GM12872 (cell line): ENCODE measurements around the gene TEDC1.

Experiments used
- TF ChIP-seq, protein P1 (sequence below): IDR thresholded peaks from 3 replicates; pipeline ENCODE4 v1.5.1; 2011; ENCODE audit warnings: low read depth, mild to moderate bottlenecking, low read length, moderate library complexity; ENCODE audit not compliant: insufficient read depth

The TEDC1 gene

DNA sequence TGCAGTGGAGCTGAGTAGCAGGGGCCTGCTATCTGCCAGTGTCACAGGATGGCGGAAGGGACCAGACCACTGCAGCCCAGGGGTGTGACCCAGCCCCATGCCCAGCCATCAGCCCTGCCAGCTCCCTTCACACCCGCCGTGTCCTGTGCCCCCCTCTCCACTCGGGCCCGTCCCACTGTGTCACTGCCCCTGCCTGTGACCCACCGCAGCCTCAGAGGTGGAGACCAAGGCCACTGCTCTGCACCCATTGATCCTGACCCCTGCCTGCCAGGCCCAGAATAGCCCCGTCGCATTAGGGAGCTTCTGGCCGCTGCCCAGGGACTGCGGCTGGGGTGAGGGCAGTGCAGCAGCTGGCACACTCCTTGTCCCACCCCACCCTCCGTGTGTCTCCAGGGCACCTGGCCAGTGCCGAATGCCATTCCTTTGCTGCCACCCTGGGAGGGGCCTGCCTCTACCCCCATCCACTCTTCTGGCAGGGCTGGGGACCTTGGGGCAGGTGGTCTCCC lies 18.5 kb upstream of the TEDC1 start:
- TF ChIP-seq, protein P1, sequence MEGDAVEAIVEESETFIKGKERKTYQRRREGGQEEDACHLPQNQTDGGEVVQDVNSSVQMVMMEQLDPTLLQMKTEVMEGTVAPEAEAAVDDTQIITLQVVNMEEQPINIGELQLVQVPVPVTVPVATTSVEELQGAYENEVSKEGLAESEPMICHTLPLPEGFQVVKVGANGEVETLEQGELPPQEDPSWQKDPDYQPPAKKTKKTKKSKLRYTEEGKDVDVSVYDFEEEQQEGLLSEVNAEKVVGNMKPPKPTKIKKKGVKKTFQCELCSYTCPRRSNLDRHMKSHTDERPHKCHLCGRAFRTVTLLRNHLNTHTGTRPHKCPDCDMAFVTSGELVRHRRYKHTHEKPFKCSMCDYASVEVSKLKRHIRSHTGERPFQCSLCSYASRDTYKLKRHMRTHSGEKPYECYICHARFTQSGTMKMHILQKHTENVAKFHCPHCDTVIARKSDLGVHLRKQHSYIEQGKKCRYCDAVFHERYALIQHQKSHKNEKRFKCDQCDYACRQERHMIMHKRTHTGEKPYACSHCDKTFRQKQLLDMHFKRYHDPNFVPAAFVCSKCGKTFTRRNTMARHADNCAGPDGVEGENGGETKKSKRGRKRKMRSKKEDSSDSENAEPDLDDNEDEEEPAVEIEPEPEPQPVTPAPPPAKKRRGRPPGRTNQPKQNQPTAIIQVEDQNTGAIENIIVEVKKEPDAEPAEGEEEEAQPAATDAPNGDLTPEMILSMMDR: no peak

DNA sequence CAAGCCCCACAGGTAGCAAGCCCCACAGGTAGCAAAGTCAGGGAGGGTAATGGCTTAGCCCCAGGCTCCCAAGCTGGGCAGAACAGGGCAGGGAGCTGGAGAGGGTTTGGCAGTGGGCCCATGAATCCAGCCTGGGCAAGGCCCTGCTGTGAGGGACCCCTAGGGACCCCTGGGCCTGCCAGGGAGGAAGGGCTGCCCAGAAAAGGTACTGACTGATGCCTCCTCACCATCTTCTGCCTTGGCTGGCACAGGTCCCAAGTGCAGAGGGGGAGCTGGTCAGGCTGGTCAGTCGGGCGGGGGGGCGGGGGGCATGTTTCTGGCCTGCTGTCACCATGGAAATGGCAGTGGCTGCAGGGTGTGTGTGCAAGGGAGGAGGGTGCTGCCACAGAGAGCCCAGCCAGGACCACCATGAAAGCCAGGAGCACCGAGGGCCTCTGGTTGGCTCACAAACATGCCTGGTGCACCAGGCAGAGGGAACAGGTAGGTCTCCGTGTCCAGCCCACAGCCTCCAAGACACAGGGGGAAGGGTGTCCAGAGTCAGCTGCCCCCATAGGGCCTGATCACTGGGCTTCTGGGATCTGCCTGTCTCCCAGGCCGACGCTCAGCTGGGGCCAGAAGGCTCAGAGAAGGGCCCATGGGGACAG lies 17.9 kb upstream of the TEDC1 start:
- TF ChIP-seq, protein P1: no peak

DNA sequence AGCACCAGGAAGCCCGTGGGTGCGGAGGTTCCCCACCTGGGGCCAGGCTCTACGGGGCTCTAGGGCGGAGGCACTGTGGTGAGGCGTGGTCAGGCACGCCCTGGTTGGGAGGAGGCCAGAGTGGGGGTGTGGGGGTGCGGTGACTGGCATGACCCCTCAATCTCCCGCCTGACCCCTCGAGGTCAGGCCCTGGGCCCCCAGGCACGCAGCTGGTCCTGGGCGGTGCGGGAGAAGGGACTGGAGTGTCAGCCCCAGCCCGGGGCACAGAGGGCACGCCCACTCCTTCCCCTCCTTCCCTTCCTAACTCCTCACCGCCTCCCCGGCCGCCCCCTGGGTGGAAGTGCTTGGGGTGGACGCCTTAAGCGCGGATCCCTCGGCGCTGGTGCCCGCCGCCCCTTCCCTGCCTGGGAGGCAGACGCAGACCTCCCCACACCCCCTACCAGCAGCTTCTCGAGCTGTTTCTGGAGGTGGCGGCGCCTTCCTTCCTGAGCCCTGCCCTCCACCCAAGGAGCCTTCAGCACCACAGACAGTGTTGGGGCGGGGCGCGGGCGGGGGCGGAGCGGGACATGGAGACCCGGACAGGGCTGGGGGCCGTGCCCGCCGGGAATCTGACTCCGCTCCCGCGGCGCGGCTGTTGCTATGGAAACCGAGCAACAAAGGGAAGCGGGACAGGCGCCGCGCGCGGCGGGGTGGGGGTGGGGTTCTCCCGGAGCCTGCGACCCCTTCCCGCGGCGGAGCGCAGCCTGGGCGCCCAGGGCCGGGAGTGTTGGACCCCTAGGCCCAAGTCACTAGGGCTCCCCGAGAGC lies 17.2 kb upstream of the TEDC1 start:
- TF ChIP-seq, protein P1: no peak

DNA sequence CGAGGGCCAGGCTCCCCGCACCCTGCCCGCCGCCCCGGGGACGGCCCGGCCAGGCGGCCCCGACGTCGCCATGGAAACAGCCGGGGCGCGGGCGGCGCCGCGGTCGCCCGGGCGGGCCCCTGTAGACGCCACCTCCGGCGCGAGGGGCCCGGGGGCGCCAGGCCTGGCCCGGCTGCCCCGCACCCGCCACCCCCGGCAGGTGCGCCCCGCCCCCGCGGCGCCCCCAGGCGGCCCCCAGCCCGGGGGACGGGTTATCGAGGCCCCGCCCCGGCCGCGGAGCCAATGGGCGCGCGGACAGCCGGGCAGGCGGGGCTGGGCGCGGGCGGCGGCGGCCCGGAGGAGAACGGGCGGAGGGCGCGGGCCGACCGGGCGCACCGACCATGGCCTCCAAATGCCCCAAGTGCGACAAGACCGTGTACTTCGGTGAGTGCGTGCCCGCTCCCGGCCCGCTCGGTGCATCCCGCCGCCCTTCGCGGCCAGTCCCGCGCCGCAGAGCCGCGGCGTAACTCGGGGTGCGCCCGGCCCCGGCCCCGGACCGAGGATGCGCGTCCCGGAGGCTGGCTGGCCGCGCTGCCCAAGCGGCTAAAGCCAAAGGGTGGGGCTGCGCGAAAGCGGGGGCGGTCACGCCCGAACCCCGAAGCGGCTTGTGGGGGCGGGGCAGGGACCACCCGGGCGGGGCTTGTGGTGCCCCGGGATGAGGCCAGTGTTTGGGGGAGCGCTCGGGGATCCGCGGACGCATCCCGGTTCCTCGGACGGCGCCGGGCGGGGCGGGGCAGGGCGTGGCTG lies 16.4 kb upstream of the TEDC1 start, which contains the start of gene CRIP2:
Gene CRIP2, plus strand, starts transcription at position 339 of the 786 bp plus-strand sequence. Its CDS starts 42 bp downstream, at position 381.
- TF ChIP-seq, protein P1: no peak

DNA sequence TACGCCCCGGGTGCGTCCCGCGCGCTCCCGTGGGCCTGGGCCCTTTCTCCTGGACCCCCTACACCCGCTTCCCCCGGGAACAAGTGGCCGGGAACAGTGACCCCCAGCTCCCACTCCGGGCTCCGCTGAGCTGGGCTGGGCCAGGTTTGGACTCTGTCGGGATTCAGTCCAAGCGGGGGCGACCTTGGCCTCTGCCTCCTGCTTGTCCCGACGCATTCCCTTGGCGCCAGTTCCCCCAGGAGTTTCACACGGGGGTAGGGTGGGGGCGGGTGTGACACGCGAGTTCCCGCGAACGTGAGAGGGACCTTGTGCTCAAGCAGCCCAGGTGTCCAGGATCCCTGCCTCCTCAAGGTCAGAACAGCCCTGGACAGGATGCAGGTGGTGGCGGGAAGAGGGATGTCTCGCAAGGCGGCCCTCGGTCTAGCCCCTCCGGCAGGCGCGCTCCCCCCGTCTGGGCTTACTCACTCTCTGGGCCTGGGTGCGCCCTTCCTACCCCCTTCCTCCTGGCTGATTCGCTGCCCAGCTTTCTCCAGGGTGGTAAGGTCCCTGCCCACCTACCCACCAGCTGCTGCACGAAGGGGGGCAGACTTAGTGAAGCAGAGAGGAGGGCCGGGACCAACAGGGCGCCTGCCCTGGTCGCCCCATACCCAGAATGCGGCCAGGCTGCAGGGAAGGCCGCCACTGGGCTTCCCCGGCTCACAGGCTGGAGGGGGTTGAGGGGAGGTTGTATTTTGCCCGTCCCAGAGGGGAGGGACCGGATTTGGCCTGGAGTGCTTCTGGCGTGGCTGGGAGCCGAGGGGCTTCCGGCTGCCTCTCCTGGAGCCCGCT lies 15.6 kb upstream of the TEDC1 start:
- TF ChIP-seq, protein P1: no peak

DNA sequence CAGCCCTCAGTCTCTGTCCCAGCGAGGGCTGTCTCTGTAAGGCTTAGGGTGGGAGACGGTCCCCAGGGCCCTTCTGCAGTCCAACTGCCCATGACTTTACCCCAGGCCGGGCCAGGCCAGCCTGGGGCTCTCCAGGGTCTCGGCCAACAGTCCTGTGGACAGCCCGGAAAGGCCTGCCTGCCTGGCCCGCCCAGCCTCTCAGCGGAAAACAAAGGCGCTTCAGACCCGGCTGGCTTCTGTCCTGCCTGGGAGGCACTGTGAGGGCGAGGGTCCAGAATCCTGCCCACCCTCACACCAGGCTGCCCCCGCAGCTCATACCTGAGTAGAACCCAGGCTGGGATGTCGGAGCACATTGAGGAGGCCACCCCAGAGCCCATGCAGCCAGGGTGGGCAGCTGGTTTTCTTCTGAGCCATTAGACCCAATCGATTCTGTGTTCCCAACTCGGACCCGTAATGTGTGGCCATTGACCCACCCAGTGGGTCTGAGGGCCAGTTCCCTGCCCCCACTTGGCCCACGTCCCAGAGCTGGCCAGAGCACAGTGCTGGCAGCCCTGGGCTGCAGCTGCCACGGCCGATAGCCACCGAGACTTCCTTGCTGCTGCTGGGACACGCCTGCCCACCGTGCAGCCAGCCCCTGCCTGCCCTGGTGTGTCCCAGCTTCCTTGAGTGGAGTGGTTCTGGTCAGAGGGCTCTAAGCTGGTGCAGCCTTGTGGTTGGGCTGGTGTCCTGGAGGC lies 14.8 kb upstream of the TEDC1 start:
- TF ChIP-seq, protein P1: no peak
